Left renal pelvis (tissue), 4 donors: ENCODE results near the gene ARHGEF40. TPM values are rescaled to one million over a fixed set of nuclear protein-coding genes. Genes with fewer than 3 reads are reported as not detected.
"Not testable (repeated sequence)": the region's sequence is repeated elsewhere in the genome, so short reads cannot be mapped to it uniquely, and the experiment has no call there.

Experiments
- DNase-seq, 4 donors: peaks; one replicate each; pipeline ENCODE4 v3.0.0-alpha.2; 2013; ENCODE audit warnings: low read depth in 4 of 4, low spot score in 3 of 4
- polyA plus RNA-seq, 4 donors: library from polyadenylated mRNA; unstranded; fragments of 120-200 nt; gene quantifications; one replicate each; pipeline ENCODE4 v1.2.1, GENCODE V29; 2013; ENCODE audit not compliant: insufficient read length in 4 of 4

ARHGEF40 gene
- polyA plus RNA-seq, 4 donors, result 65.7 to 87.7 (median 73.2) TPM

- DNase-seq, result peak in 3 of 4 donors; percentile 49 to 71 (median 54)
These were observed 30.3 kb upstream of the ARHGEF40 start for GRCh38 chr14:21039585-21040369.

DNA sequence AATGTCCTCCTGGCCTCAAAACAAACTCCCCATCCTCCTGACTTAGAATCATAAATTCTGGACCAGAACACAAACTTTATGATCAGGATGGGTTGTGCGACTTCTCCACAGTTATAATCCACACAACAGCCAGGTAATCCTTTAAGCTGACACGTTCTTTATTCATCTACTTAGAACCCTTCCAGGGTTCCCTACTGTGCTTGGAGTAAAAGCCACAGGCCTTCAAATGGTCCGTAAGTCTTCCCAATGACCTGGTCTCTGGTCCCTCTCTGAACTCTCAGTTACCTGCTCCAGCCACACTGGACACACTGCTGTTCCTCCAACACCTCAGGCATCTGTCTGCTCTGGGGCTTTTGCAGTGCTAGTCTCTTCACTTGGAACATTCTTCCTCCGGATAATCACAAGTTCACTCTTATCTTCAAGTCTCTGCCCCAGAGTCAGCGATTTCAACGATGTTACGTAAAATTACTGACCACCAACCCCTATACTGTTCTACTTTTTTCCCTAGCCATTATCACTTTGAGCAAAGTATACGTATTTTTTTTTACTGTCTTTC, 29.7 kb upstream of the ARHGEF40 start:
- DNase-seq, result no peak

DNA sequence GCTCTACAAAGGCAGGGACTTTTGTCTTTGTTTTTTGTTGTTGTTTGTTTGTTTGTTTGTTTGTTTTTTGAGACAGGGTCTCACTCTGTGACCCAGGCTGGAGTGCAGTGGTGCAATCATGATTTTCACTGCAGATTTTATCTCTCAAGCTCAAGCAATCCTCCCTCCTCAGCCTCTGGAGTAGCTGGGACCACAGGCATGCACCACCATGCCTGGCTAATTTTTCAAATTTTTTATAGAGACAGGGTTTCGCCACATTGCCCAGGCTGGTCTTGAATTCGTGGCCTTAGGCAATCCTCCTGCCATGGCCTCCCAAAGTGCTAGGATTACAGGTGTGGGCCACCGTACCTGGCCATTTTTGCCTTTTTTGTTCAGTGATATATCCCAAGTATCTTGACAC, 29.2 kb upstream of the ARHGEF40 start:
- not testable (repeated sequence) for DNase-seq

DNA sequence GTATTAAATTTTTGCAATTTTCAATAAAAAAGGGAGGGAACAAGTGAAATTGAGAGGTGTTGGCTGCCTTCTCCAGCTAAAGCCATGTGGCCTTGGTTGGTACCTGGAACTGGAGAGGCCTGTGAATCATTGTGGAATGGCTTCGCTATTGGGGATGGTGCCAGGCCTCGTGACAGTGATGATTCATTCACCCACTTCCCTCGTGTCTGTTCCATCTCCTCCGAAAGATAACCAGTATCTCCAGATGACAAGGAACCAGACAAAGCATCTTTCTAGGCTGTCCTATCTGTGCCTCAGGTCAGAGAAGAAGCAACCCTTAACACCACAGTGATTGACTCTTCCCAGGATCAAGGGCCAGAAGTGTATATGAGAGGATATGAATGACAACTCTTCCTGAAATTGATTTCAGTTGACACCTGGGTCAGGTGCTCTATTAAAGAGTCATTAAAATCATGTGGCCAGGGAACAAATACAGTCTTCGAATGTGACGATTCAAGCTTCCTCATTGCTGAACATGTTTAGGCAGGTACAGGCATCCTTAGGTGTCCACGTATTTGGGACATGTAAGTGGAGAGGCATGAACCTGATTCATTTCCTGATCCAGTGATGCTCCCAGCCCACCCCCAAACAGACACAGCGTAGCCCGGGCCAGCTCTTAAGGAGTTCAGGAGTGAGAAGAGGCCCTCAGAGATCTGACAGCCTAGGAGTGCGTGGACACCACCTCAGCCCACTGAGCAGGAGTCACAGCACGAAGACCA, 28.2 kb upstream of the ARHGEF40 start, which contains the start of gene RNASE7:
RNASE7 (plus strand) TSS at position 687 of the 758 bp plus-strand sequence. CDS start 631 bp downstream, outside the sequence.
- DNase-seq, result no peak

GRCh38 chr14:21042918-21043317, 27.2 kb upstream of the ARHGEF40 start:
- DNase-seq, result no peak

GRCh38 chr14:21043387-21043973, 26.6 kb upstream of the ARHGEF40 start:
- no peak for DNase-seq

GRCh38 chr14:21043974-21044618, 26.0 kb upstream of the ARHGEF40 start:
- no peak for DNase-seq

DNA sequence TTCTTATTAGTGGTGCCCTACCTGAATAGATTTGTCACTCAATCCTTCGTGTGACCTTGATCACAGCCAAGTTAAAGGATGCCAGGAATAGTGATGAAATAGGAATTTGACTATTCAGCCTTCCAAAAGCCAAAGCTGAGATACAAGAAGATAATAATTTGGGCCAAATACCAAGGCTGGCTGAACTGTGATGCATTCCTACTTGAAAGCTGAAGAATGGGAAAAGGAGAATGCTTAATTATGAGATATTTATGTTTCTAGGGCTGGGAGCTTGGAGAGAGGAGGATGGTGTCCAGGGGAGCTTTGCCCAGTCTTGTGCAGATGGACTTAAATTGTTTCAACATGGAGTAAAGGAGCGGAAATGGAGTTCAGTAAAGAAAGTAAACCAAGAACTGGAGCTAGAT, 22.7 kb upstream of the ARHGEF40 start:
- DNase-seq, result no peak

DNA sequence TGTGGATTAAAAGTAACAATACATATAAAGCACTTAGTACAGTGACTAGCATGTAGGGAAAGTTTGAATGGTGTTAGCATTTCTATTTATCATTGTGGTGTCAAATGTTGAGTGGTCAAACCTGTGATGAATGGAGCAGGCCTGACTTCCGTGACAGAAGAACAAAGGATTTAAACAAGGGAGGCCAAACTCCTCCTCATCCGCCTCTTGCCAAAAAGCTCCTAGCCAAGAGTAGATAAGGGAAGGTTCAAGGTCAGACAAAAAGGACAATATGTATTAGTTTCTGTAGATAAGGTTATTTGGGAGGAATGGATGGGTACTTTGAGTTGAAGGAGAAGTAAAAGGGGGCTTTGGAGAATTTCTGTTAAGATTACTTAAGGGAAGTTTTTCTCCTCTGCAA, 21.5 kb upstream of the ARHGEF40 start:
- DNase-seq, result no peak

- DNase-seq, result no peak
These were observed 20.8 kb upstream of the ARHGEF40 start for GRCh38 chr14:21049271-21049673.

GRCh38 chr14:21050597-21050996, 19.5 kb upstream of the ARHGEF40 start:
- DNase-seq, result no peak

GRCh38 chr14:21053184-21054122, 16.7 kb upstream of the ARHGEF40 start:
- DNase-seq, result no peak

GRCh38 chr14:21054123-21054767, 15.9 kb upstream of the ARHGEF40 start:
- DNase-seq, result no peak

DNA sequence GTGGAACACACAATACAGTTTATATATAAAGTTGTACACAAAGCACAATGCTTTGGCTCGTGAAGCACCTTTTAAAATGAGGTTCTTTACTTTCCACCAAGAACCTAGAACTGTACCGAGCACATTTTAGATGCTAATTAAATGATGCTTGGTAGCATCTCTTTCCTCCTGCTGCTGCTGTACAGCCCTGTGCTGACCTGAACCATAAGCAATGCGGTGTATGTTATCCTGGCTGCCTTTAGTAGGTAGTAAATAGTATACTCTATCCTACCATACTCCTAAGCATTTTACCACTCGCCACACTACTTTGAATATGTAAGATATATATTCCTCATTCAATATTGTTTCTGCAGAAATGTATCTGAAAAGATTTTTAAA, 15.3 kb upstream of the ARHGEF40 start:
- DNase-seq, result no peak

DNA sequence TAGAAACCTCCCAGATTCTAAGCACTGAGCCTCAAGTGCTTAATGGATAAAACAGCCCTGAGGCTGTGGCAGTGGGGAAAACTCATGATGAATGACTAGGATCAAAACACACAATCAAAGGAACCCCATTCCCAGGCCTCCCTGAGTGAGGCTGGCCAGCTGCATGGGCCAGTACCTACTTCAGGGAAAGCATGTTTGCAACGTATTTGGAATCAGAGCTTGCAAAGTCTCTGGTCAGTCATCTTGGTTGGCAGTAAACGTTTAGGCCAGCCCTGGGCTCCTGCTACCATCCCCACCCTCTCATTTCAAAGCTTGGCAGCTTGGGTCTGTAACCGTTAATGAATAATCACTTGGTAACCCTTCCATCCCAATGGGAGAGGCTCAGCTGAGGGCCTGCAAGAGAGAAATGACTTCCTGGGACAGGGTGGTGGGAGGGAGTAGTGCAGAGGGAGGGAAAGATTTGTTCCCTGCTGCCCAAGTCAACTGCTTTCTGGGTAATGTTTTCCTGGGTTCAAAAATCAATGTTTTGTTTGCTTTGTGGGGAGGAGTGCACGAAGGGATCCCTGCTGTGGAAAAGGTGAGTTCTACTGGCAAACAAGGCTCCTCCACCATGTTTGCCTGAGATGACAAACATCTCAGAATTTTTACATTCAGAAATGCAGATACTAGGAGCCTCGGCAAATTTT, 14.5 kb upstream of the ARHGEF40 start:
- no peak for DNase-seq

- DNase-seq, result no peak
These were observed 13.5 kb upstream of the ARHGEF40 start for GRCh38 chr14:21056520-21057163.

DNA sequence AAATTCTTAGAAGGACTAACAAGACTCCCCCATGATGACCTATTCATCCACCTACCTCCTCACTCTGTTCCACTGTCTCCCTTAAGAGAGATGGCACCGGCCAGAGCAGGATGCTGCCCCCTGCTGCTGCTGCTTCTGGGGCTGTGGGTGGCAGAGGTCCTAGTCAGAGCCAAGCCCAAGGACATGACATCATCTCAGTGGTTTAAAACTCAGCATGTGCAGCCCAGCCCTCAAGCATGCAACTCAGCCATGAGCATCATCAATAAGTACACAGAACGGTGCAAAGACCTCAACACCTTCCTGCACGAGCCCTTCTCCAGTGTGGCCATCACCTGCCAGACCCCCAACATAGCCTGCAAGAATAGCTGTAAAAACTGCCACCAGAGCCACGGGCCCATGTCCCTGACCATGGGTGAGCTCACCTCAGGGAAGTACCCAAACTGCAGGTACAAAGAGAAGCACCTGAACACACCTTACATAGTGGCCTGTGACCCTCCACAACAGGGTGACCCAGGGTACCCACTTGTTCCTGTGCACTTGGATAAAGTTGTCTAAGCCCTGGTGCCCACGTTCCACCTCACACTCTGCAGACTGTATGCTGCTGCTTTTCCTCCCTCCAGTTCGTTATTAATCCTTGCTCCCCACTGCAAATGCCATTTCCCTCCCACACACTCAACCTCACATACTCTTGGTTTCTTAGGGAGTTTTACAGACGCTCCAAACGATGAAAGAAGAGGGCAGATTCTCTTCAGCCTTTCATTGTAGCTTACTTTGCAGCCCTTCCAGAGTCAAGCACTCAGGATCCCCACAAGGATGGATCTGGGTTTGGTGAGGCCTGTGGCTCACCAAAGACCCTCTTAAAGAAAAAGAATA, 12.1 kb upstream of the ARHGEF40 start, which contains the start of gene RNASE8:
RNASE8 (plus strand) TSS at position 20 of the 873 bp plus-strand sequence; CDS start at position 91, 71 bp downstream.
- DNase-seq, result no peak
